Activated B cell treated with CpG ODN at 0.5 μM for 24 hours (primary cell): ENCODE data around the gene NBPF4. TPM values are rescaled to one million over a fixed set of nuclear protein-coding genes. Genes with fewer than 3 reads are reported as not detected.
"Not testable (repeated sequence)": the region's sequence is repeated elsewhere in the genome, so short reads cannot be mapped to it uniquely, and the experiment has no call there.

Source experiments
- ATAC-seq: fragments of 200-7000 bp; cut with Tn5 transposase; one replicate; pipeline ENCODE4 v1.10.0; 2021; ENCODE audit warnings: low read depth, mild to moderate bottlenecking, moderate library complexity
- CTCF ChIA-PET: fragments of 350-600 bp; sonication (Branson Sonifier 250); formaldehyde crosslinking; loops from one replicate; lab custom pipeline; 2021; ENCODE audit warnings: antibody characterized with exemption; lab: Charles Lee
- POLR2A ChIA-PET: fragments of 350-600 bp; sonication (Branson Sonifier 250); formaldehyde crosslinking; loops from one replicate; lab custom pipeline; 2021; ENCODE audit warnings: antibody characterized with exemption; lab: Charles Lee
- DNase-seq: peaks from one replicate; pipeline ENCODE4 v3.0.0; 2022
- H3K27ac Mint-ChIP-seq: one replicate; pipeline ENCODE4 v1.8.0; 2020; ENCODE audit warnings: mixed read lengths
- H3K27me3 Mint-ChIP-seq: one replicate; pipeline ENCODE4 v1.8.0; 2021; ENCODE audit warnings: mixed read lengths
- H3K36me3 Mint-ChIP-seq: one replicate; pipeline ENCODE4 v1.8.0; 2021; ENCODE audit warnings: low read depth, mixed read lengths
- H3K4me1 Mint-ChIP-seq: one replicate; pipeline ENCODE4 v1.8.0; 2021; ENCODE audit warnings: mixed read lengths
- H3K4me3 Mint-ChIP-seq: one replicate; pipeline ENCODE4 v1.8.0; 2020; ENCODE audit warnings: mild to moderate bottlenecking, mixed read lengths
- H3K9me3 Mint-ChIP-seq: one replicate; pipeline ENCODE4 v1.8.0; 2020; ENCODE audit warnings: mixed read lengths
- intact Hi-C: fragments of 100-400 bp; cut with micrococcal nuclease; formaldehyde crosslinking; loops from one replicate; pipeline ENCODE4 v1.15.1; 2024
- total RNA-seq: library from RNA; stranded (reverse); gene quantifications from 2 replicates; pipeline ENCODE4 v1.2.3, GENCODE V29; 2022
- TF ChIP-seq, protein P1 (sequence below): fragments of 200-600 bp; IDR thresholded peaks from one replicate; pipeline ENCODE4 v1.8.0; 2022; ENCODE audit warnings: antibody characterized with exemption, mild to moderate bottlenecking

The NBPF4 gene
- total RNA-seq, 1 donor from 2014 or later: not detected

DNA sequence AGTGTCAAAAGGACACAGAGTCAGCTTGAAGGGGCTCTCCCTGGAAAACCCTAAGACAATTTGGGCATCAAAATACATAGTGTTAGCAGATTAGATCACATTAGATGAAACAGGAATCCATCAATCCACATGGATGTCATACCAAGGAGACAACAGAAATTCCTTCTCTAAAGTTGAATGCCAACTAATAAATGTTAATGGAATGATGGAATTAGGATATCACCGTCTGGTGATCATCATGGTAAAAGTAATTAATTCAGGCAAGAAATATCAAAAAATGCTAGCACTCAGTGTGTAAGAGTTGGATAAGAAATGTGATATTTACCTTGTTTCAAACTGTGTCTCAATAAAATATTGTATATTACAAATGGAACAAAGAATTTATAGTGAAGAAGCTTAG lies 32.9 kb downstream of the NBPF4 start:
- CTCF ChIA-PET: interaction anchor here (2.1 kb wide), 1 partner anchor 10 kb away, joined by 5 read pairs; the partner anchor contains the start of gene SLC25A24
- Mint-ChIP-seq H3K27me3 (peaks cover 18% of the 10 kb centered on the region), H3K27ac (no peak overlapping the region)

DNA sequence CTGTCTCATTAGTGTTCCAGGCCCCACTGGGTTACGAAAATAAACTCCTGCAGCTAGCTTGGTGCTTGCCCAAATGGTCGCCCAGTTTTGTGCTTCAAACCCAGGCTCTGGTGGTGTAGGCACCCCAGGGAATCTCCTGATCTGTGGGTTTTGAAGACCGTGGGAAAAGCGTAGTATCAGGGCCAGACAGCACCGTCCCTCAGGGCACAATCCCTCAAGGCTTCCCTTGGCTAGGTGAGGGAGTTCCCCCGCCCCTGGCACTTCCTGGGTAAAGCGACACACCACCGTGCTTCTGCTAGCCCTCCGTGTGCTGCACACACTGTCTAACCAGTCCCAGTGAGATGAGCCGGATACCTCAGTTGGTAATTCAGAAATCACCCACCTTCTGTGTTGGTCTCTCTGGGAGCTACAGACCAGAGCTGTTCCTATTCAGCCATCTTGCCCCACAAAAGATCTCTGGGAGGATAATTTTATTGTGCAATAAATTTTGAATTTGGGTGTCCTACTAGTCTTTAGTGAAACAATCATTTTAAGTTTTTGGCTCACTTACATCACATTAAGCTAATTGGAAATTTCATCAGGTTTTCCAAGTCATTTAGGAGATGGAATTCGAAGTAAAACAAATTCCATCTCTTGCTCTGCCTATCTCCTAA lies 34.3 kb downstream of the NBPF4 start:
- H3K9me3 Mint-ChIP-seq: no peaks in the 10 kb centered on the region
- TF ChIP-seq, protein P1, sequence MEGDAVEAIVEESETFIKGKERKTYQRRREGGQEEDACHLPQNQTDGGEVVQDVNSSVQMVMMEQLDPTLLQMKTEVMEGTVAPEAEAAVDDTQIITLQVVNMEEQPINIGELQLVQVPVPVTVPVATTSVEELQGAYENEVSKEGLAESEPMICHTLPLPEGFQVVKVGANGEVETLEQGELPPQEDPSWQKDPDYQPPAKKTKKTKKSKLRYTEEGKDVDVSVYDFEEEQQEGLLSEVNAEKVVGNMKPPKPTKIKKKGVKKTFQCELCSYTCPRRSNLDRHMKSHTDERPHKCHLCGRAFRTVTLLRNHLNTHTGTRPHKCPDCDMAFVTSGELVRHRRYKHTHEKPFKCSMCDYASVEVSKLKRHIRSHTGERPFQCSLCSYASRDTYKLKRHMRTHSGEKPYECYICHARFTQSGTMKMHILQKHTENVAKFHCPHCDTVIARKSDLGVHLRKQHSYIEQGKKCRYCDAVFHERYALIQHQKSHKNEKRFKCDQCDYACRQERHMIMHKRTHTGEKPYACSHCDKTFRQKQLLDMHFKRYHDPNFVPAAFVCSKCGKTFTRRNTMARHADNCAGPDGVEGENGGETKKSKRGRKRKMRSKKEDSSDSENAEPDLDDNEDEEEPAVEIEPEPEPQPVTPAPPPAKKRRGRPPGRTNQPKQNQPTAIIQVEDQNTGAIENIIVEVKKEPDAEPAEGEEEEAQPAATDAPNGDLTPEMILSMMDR: no peak
- peaks cover 5% of the 10 kb centered on the region for H3K4me1 Mint-ChIP-seq
- intact Hi-C loops: no loop called here
- peaks cover 14% of the 10 kb centered on the region for H3K27me3 Mint-ChIP-seq
- ChIA-PET CTCF (no interaction called here), POLR2A (no interaction called here)
- no peaks in the 10 kb centered on the region for H3K36me3 Mint-ChIP-seq
- H3K4me3 Mint-ChIP-seq: no peak overlapping the region
- DNase-seq (no peak), ATAC-seq (no peak)
- H3K27ac Mint-ChIP-seq: no peak overlapping the region

More for the DNA sequence above, 32.9 kb downstream of the NBPF4 start:
- DNase-seq: no peak
- Mint-ChIP-seq H3K9me3 (no peaks in the 10 kb centered on the region), H3K4me3 (no peak overlapping the region), H3K4me1 (peaks cover 5% of the 10 kb centered on the region), H3K36me3 (no peaks in the 10 kb centered on the region)
- intact Hi-C loops: no loop called here
- no peak for ATAC-seq
- POLR2A ChIA-PET: no interaction called here
- TF ChIP-seq, protein P1: no peak

DNA sequence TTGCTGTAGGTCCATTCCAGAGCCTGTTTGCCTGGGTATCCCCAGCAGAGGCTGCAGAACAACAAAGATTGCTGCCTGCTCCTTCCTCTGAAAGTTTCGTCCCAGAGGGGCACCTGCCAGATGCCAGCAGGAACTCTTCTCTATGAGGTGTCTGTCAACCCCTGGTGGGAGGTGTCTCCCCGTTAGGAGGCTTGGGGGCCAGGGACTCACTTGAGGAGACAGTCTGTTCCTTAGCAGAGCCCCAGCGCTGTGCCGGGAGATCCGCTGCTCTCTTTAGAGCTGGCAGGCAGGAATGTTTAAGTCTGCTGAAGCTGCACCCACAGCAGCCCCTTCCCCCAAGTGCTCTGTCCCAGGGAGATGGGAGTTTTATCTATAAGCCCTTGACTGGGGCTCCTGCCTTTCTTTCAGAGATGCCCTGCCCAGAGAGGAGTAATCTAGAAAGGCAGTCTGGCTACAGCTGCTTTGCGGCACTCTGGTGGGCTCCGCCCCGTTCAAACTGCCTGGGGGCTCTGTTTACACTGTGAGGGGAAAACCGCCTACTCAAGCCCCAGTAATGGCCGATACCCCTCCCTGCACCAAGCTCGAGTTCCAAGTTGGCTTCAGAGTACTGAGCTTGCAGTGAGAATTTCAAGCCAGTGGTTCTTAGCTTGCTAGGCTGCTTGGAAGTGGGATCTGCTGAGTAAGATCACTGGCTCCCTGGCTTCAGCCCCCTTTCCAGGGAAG lies 35.0 kb downstream of the NBPF4 start:
- ATAC-seq (no peak), DNase-seq (no peak)
- ChIA-PET CTCF (no interaction called here), POLR2A (no interaction called here)
- Mint-ChIP-seq H3K4me3 (no peak overlapping the region), H3K27ac (no peak overlapping the region), H3K4me1 (peaks cover 5% of the 10 kb centered on the region), H3K27me3 (peaks cover 14% of the 10 kb centered on the region), H3K9me3 (peaks cover 1% of the 10 kb centered on the region), H3K36me3 (no peaks in the 10 kb centered on the region)
- intact Hi-C loops: no loop called here
- TF ChIP-seq, protein P1: no peak

DNA sequence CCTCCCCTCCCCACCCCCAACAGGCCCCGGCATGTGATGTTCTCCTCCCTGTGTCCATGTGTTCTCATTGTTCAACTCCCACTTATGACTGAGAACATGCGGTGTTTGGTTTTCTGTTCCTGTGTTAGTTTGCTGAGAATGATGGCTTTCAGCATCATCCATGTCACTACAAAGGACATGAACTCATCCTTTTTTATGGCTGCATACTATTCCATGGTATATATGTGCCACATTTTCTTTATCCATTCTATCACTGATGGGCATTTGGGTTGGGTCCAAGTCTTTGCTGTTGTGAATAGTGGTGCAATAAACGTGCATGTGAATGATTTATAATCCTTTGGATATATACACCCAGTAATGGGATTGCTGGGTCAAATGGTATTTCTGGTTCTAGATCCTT lies 40.3 kb downstream of the NBPF4 start:
- DNase-seq, POLR2A ChIA-PET, CTCF ChIA-PET, ATAC-seq, H3K27ac Mint-ChIP-seq, H3K27me3 Mint-ChIP-seq, H3K4me3 Mint-ChIP-seq, H3K9me3 Mint-ChIP-seq: not testable (repeated sequence)
- intact Hi-C loops: loop anchor here (5.0 kb wide), 3 partner anchors 359 to 439 kb away; partner anchors contain the start of gene EEIG2
- H3K36me3 Mint-ChIP-seq: peaks cover 11% of the 10 kb centered on the region
- peaks cover 19% of the 10 kb centered on the region for H3K4me1 Mint-ChIP-seq

DNA sequence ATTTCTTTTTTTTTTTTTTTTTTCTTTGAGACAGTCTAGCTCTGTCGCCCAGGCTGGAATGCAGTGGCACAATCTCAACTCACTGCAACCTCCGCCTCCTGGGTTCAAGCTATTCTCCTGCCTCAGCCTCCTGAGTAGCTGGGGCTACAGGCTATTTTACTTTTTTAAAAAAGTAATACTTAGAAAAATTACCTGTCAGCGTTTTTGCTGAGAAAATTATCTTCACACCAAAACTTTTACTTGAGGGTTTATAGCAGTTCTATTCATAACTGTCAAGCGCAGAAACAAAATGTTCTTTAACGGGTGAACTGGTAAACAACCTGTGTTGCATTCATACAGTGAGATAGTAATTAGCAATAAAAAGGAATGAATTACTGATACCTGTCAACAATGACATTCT lies 42.2 kb downstream of the NBPF4 start:
- Mint-ChIP-seq H3K9me3 (peaks cover 2% of the 10 kb centered on the region), H3K36me3 (peaks cover 11% of the 10 kb centered on the region), H3K4me1 (peaks cover 29% of the 10 kb centered on the region), H3K27ac (no peak overlapping the region), H3K27me3 (no peaks in the 10 kb centered on the region), H3K4me3 (no peak overlapping the region)
- intact Hi-C loops: loop anchor here (5.0 kb wide), 3 partner anchors 361 to 441 kb away; partner anchors contain the start of gene EEIG2
- TF ChIP-seq, protein P1: no peak
- DNase-seq: no peak
- ATAC-seq: no peak
- ChIA-PET CTCF (interaction anchor here (1.8 kb wide), 1 partner anchor 419 kb away, joined by 14 read pairs; no protein-coding TSS in a partner anchor), POLR2A (interaction anchor here (0.6 kb wide), 1 partner anchor 660 kb away, joined by 5 read pairs; no protein-coding TSS in a partner anchor)
